GM12872 (cell line): ENCODE data around the gene PARVB.

Experiments
- TF ChIP-seq, protein P1 (sequence below): IDR thresholded peaks from 3 replicates; pipeline ENCODE4 v1.5.1; 2011; ENCODE audit warnings: low read depth, mild to moderate bottlenecking, low read length, moderate library complexity; ENCODE audit not compliant: insufficient read depth

PARVB gene, protein sequence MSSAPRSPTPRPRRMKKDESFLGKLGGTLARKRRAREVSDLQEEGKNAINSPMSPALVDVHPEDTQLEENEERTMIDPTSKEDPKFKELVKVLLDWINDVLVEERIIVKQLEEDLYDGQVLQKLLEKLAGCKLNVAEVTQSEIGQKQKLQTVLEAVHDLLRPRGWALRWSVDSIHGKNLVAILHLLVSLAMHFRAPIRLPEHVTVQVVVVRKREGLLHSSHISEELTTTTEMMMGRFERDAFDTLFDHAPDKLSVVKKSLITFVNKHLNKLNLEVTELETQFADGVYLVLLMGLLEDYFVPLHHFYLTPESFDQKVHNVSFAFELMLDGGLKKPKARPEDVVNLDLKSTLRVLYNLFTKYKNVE

DNA sequence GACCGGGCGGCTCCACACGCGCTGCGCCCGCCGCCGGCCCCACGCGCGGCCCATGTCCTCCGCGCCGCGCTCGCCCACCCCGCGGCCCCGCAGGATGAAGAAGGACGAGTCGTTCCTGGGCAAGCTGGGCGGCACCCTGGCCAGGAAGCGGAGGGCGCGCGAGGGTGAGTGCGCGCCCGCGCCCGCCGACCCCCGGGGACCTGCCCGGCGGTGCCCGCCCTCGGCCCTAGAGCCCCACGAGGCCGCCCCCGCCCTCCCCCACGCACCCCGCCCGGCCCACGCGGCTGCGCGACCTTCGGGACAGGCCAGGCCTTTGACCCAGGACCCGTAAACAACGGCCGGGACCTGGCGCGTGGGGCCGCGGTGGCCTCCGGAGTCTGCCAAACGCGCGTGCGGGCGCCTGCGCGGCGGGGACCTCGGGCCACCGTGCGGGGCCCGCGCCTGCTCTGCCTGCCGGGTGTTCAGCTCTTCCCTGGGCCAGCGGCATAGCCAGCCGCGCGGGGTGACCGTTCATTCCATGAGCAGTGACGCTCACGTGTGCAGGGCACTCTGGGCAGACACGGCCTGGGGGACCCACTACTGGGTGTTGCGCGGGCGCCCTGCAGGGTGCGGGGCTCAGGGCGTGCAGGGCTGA is at the start of gene PARVB:
PARVB (plus strand) TSS at position 15 of the 634 bp plus-strand sequence; CDS start at position 53, 38 bp downstream.
- TF ChIP-seq, protein P1, sequence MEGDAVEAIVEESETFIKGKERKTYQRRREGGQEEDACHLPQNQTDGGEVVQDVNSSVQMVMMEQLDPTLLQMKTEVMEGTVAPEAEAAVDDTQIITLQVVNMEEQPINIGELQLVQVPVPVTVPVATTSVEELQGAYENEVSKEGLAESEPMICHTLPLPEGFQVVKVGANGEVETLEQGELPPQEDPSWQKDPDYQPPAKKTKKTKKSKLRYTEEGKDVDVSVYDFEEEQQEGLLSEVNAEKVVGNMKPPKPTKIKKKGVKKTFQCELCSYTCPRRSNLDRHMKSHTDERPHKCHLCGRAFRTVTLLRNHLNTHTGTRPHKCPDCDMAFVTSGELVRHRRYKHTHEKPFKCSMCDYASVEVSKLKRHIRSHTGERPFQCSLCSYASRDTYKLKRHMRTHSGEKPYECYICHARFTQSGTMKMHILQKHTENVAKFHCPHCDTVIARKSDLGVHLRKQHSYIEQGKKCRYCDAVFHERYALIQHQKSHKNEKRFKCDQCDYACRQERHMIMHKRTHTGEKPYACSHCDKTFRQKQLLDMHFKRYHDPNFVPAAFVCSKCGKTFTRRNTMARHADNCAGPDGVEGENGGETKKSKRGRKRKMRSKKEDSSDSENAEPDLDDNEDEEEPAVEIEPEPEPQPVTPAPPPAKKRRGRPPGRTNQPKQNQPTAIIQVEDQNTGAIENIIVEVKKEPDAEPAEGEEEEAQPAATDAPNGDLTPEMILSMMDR, result no peak

DNA sequence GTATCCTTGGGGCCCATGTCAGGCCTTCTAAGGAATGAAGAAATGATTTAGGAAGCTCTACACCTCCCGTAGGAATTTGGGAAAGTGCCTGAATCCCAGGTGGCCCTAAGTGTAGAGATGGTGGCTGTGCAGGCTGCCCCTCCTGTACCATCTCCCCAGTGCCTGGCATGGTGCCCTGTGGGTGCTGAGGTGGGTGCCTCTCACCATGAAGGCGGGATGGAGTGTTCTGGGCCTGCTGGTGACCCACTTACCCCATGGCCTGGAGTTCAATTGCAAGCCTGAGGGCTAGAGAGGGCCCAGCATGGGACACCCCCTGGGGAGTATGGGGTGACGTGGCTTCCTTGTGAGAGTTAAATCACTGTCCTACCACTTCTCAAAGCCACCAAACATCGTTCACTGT is 49.1 kb upstream of the PARVB start:
- TF ChIP-seq, protein P1, result no peak

DNA sequence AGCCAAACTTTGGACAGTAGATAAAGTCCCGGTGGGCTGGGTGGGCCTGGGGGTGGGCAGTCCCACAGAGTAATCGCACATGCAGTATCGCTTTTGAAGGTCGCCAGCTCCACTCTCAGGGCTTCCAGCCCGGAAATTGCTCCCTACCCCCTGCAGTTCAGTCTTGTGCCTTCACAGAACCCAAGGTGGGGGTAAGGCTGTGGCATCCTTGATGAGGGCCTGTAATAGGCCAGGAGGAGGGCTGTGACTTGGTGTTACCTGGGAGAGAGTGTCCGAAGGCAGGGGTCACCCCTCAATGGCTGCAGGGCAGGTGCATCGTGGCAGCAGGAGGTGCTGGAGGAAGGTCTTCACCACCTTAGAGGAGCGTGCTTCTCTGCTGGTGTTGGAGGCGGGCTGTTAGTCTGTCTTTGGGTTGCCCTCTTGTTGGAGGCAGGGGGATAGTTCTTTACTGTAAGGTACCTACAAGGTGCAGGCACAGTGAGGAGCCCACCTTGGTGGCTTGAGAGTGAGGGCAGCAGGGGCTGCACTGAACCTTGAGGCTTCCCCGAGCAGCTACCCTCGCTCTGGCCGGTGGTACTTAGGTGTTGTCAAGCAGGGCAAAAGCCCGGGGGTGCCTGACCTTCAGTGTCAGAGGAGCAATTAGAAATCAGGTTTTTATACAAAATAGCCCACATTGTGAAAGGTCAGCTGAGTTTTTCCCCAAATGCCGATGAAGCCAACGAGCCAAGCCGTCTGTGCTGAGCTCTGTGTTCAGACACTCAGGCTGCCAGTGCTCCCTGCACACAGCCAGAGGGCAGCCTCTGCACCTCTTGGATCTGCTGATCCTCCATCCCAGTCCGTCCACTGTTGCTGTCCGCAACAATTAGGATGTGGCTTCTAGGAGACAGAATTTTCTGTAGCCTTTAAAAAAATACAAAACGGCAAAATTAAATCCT is 47.0 kb upstream of the PARVB start:
- TF ChIP-seq, protein P1, result no peak

DNA sequence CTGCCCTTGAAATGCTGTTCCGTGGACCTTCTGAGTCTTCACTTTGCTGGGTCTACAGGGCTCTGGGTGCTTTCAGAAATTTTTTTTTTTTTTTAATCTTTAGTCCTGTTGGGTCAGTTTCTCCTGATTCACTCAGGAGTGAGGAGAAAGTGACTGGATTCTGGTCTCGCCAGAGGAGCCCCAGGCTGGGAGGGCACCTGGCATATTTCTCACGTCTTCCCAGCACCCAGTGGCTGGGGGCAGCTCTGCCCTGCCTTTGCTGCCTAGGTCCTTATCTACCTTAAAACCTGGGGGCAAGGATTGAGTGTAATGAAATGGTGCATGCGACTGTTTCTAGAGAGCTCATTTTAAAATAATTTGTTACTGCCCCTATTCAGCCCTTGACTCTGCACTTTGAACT is 45.5 kb upstream of the PARVB start:
- TF ChIP-seq, protein P1, result no peak

DNA sequence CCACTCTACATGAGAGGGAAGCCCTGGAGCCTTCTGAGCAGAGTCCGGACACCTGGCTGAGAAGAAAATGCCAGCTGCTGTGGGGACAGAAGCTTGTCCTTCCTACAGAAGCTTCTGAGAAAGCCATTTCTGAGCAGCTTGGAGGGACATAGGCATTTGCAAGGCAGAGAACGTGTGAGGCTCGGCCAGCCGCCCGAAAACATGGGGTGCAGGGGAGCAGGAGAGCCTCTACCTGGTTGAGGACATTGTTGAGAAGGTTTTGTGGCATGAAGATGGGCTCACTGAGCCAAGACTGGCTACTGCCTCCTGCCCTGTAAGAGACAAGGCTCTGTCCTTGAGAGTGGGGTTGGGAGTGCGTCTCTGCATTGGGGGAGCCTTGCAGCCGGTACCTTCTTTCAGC is 43.5 kb upstream of the PARVB start:
- TF ChIP-seq, protein P1, result no peak

DNA sequence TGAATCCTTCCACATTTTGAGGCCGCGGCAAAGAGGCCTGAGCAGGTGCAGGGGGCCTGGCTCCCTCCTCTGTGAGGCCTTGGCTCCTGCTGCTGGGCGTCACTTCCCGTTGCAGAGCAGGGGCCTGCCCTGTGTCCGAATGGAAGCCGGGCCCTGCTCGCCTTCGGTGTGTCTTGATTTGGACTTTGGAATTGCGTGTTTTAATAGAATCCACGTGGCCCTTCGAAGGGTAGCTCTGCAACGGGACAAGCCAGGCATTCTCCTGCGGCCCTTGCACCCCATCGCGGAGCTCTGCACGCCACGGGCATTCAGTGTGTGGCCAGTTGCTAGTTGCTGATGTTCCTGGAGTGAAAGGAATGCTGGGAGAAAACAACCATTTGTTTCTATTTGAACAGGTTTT is 43.1 kb upstream of the PARVB start:
- TF ChIP-seq, protein P1, result no peak

DNA sequence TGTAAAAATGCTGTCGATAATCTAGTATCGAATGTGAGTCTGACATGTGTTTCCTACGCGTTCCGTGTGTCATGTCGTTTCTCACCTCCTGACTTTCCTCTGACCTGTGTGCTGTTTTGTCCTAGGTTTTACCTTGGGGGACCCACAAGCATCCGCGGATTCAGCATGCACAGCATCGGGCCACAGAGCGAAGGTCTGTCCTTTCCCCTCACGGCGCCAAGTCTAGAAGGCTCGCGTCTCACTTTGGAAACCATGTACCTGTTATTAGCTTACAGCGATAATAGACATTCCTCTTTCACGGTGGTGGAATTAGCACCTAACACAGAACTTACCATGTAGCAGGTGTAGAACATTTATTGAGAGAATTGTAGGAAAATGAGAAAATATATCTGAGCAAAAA is 40.3 kb upstream of the PARVB start:
- TF ChIP-seq, protein P1, result no peak
